ENCODE data around the gene C11orf91.
"Not testable (repeated sequence)": the region's sequence is repeated elsewhere in the genome, so short reads cannot be mapped to it uniquely, and the experiment has no call there.

The C11orf91 gene

GRCh38 chr11:33698921-33699320, 1.7 kb downstream of the C11orf91 start:
- FAIRE-seq = no peak
- DNase-seq (ENCODE audit: insufficient read length, low spot score) = no peak

- no peak for DNase-seq (ENCODE audit: insufficient read length, low spot score)
- FAIRE-seq = no peak
These were observed 2.6 kb downstream of the C11orf91 start for GRCh38 chr11:33697997-33698396.

GRCh38 chr11:33696931-33697638, 3.5 kb downstream of the C11orf91 start:
- FAIRE-seq = no peak
- no peak for DNase-seq (ENCODE audit: insufficient read length, low spot score)

- FAIRE-seq (peak; percentile 4), DNase-seq (ENCODE audit: insufficient read length, low spot score) (no peak)
These were observed 4.2 kb downstream of the C11orf91 start for GRCh38 chr11:33696411-33696810.

- FAIRE-seq (no peak), DNase-seq (ENCODE audit: insufficient read length, low spot score) (no peak)
These were observed 5.5 kb downstream of the C11orf91 start for GRCh38 chr11:33695051-33695566.

- DNase-seq (ENCODE audit: insufficient read length, low spot score) (no peak), FAIRE-seq (no peak)
These were observed 6.1 kb downstream of the C11orf91 start for GRCh38 chr11:33694346-33695050.

- no peak for FAIRE-seq
These were observed 8.1 kb downstream of the C11orf91 start for GRCh38 chr11:33692541-33692940.

GRCh38 chr11:33692013-33692504, 8.6 kb downstream of the C11orf91 start:
- DNase-seq (ENCODE audit: insufficient read length, low spot score) (no peak), FAIRE-seq (no peak)

More at GRCh38 chr11:33692541-33692940, 8.1 kb downstream of the C11orf91 start:
- no peak for DNase-seq (ENCODE audit: insufficient read length, low spot score)

- DNase-seq (ENCODE audit: insufficient read length, low spot score) (no peak), FAIRE-seq (no peak)
These were observed 9.4 kb downstream of the C11orf91 start for GRCh38 chr11:33691066-33691864.

- DNase-seq (ENCODE audit: insufficient read length, low spot score) = no peak
- no peak for FAIRE-seq
These were observed 10.1 kb downstream of the C11orf91 start for GRCh38 chr11:33690290-33691065.

- DNase-seq (ENCODE audit: insufficient read length, low spot score) (no peak), FAIRE-seq (no peak)
These were observed 11.1 kb downstream of the C11orf91 start for GRCh38 chr11:33689501-33689900.

GRCh38 chr11:33689085-33689484, 11.5 kb downstream of the C11orf91 start:
- FAIRE-seq (no peak), DNase-seq (ENCODE audit: insufficient read length, low spot score) (no peak)

GRCh38 chr11:33687733-33688479, 12.7 kb downstream of the C11orf91 start:
- DNase-seq (ENCODE audit: insufficient read length, low spot score) (peak; percentile 21), FAIRE-seq (peak; percentile 76)

GRCh38 chr11:33685082-33685481, 15.5 kb downstream of the C11orf91 start:
- FAIRE-seq (no peak), DNase-seq (ENCODE audit: insufficient read length, low spot score) (no peak)

- DNase-seq (ENCODE audit: insufficient read length, low spot score) (no peak), FAIRE-seq (no peak)
These were observed 16.5 kb downstream of the C11orf91 start for GRCh38 chr11:33684003-33684706.

- DNase-seq (ENCODE audit: insufficient read length, low spot score) (no peak), FAIRE-seq (no peak)
These were observed 18.2 kb downstream of the C11orf91 start for GRCh38 chr11:33682446-33682845.

GRCh38 chr11:33682019-33682418, 18.6 kb downstream of the C11orf91 start:
- DNase-seq (ENCODE audit: insufficient read length, low spot score) = no peak
- no peak for FAIRE-seq

- FAIRE-seq; DNase-seq (ENCODE audit: insufficient read length, low spot score): not testable (repeated sequence)
These were observed 22.0 kb downstream of the C11orf91 start for GRCh38 chr11:33678616-33679015.
